Ascending aorta (tissue), 2 donors: ENCODE data around the gene PGA5. TPM values are rescaled to one million over a fixed set of nuclear protein-coding genes. Genes with fewer than 3 reads are reported as not detected.

Experiments
- DNase-seq, 2 donors: peaks; one replicate each; pipeline ENCODE4 v3.0.0-alpha.2; 2019; ENCODE audit warnings: low spot score in 2 of 2
- H3K27ac ChIP-seq, 2 donors: fragments of 200-600 bp; sonication (generic); one replicate each; pipeline ENCODE4 v1.5.1; 2016 to 2017; ENCODE audit warnings: mild to moderate bottlenecking in 1 of 2
- H3K27me3 ChIP-seq: fragments of 200-600 bp; sonication (generic); one replicate; pipeline ENCODE4 v1.5.1; 2017
- H3K36me3 ChIP-seq, 2 donors: fragments of 200-600 bp; sonication (generic); one replicate each; pipeline ENCODE4 v1.5.1; 2016
- H3K4me1 ChIP-seq, 2 donors: fragments of 200-600 bp; sonication (generic); one replicate each; pipeline ENCODE4 v1.5.1; 2016 to 2017; ENCODE audit warnings: mild to moderate bottlenecking in 1 of 2
- H3K4me3 ChIP-seq, 2 donors: fragments of 200-600 bp; sonication (generic); one replicate each; pipeline ENCODE4 v1.5.1; 2016 to 2017; ENCODE audit warnings: mild to moderate bottlenecking in 1 of 2
- H3K9me3 ChIP-seq, 2 donors: fragments of 200-600 bp; sonication (generic); one replicate each; pipeline ENCODE4 v1.5.1; 2016
- CTCF ChIP-seq, 3 experiments: fragments of 200-600 bp in 2 of 3; fragments of 450-650 bp in 1 of 3; sonication (generic) in 2 of 3; IDR thresholded peaks; one replicate each; pipeline ENCODE4 v1.5.1; 2016 to 2019; ENCODE audit warnings: antibody characterized with exemption in 3 of 3, mild to moderate bottlenecking in 1 of 3, moderate library complexity in 1 of 3
- intact Hi-C: fragments of 100-400 bp; cut with DNase I; formaldehyde crosslinking; loops from one replicate; pipeline ENCODE4 v1.15.1; 2023
- total RNA-seq: library from RNA; depleted of rRNA; stranded (reverse); fragments of >200 nt; gene quantifications from one replicate; pipeline ENCODE4 v1.1.0, GENCODE V29; 2016

Gene PGA5
- total RNA-seq, 1 donor from 2014 or later, result 2.0 TPM

- no peaks in the 10 kb centered on the region for H3K27me3 ChIP-seq
- H3K9me3 ChIP-seq, result no peaks in the 10 kb centered on the region
- intact Hi-C loops, result no loop called here
- no peak for TF ChIP-seq CTCF (IDR thresholded peaks at IDR 0.05)
- no peak overlapping the region for H3K4me3 ChIP-seq
- no peak for DNase-seq
- H3K27ac ChIP-seq, result no peak overlapping the region
- no peaks in the 10 kb centered on the region for H3K4me1 ChIP-seq
- no peaks in the 10 kb centered on the region for H3K36me3 ChIP-seq
Observed at GRCh38 chr11:61264371-61264770, 23.4 kb downstream of the PGA5 start.

- intact Hi-C loops, result no loop called here
- no peaks in the 10 kb centered on the region for H3K4me1 ChIP-seq
Observed at GRCh38 chr11:61264795-61265194, 23.8 kb downstream of the PGA5 start.

GRCh38 chr11:61265357-61265756 is 24.4 kb downstream of the PGA5 start:
- no peak overlapping the region for H3K27ac ChIP-seq
- no peaks in the 10 kb centered on the region for H3K36me3 ChIP-seq
- H3K27me3 ChIP-seq, result no peaks in the 10 kb centered on the region
- intact Hi-C loops, result no loop called here
- no peak for TF ChIP-seq CTCF (IDR thresholded peaks at IDR 0.05)
- DNase-seq, result no peak
- no peak overlapping the region for H3K4me3 ChIP-seq
- H3K9me3 ChIP-seq, result no peaks in the 10 kb centered on the region
- no peaks in the 10 kb centered on the region for H3K4me1 ChIP-seq

More at GRCh38 chr11:61264795-61265194, 23.8 kb downstream of the PGA5 start:
- DNase-seq, result no peak
- H3K27me3 ChIP-seq, result no peaks in the 10 kb centered on the region
- H3K4me3 ChIP-seq, result no peak overlapping the region
- TF ChIP-seq CTCF (IDR thresholded peaks at IDR 0.05), result no peak
- no peak overlapping the region for H3K27ac ChIP-seq
- no peaks in the 10 kb centered on the region for H3K36me3 ChIP-seq
- H3K9me3 ChIP-seq, result no peaks in the 10 kb centered on the region

- DNase-seq, result no peak
- TF ChIP-seq CTCF (IDR thresholded peaks at IDR 0.05), result no peak
- no peaks in the 10 kb centered on the region for H3K27me3 ChIP-seq
- no peak overlapping the region for H3K4me3 ChIP-seq
- H3K27ac ChIP-seq, result no peak overlapping the region
- H3K36me3 ChIP-seq, result no peaks in the 10 kb centered on the region
- no peaks in the 10 kb centered on the region for H3K9me3 ChIP-seq
- H3K4me1 ChIP-seq, result no peaks in the 10 kb centered on the region
- intact Hi-C loops, result no loop called here
Observed at GRCh38 chr11:61266602-61267001, 25.6 kb downstream of the PGA5 start.

- no peak overlapping the region for H3K4me3 ChIP-seq
- H3K27me3 ChIP-seq, result no peaks in the 10 kb centered on the region
Observed at GRCh38 chr11:61267437-61267841, 26.5 kb downstream of the PGA5 start.

More at GRCh38 chr11:61267437-61267841, 26.5 kb downstream of the PGA5 start:
- intact Hi-C loops, result no loop called here
- TF ChIP-seq CTCF (IDR thresholded peaks at IDR 0.05), result no peak
- Histone ChIP-seq H3K36me3 (no peaks in the 10 kb centered on the region), H3K4me1 (no peaks in the 10 kb centered on the region), H3K27ac (no peak overlapping the region), H3K9me3 (no peaks in the 10 kb centered on the region)
- no peak for DNase-seq
